HepG2 (cell line): ENCODE results near the gene LRRC45. TPM values are rescaled to one million over a fixed set of nuclear protein-coding genes. Genes with fewer than 3 reads are reported as not detected.
A peak's percentile ranks its signal among the peaks of the same experiment; 100 is the strongest.

ENCODE experiments used
- ATF1 ChIP-seq: IDR thresholded peaks from 2 replicates; pipeline ENCODE4 v1.6.1; 2016; ENCODE audit warnings: mild to moderate bottlenecking, control low read depth
- CHCHD3 ChIP-seq: sonication (generic); formaldehyde crosslinking; IDR thresholded peaks from 2 replicates; pipeline ENCODE4 v1.8.0; 2022; ENCODE audit warnings: mild to moderate bottlenecking, missing genetic modification reagents, moderate library complexity
- FOXC1 ChIP-seq: sonication (generic); formaldehyde crosslinking; IDR thresholded peaks from 2 replicates; pipeline ENCODE4 v1.8.0; 2022; ENCODE audit warnings: mild to moderate bottlenecking, missing genetic modification reagents, borderline replicate concordance
- HNF4G ChIP-seq, 2 experiments: sonication (generic) in 1 of 2; formaldehyde crosslinking in 1 of 2; IDR thresholded peaks; 2 replicates each; pipeline versions ENCODE4 v1.4.0 to v1.6.1; 2011 to 2020; ENCODE audit warnings: borderline replicate concordance in 2 of 2, low read depth in 2 of 2, mild to moderate bottlenecking in 2 of 2, low read length in 1 of 2, missing genetic modification reagents in 1 of 2, moderate library complexity in 1 of 2
- HOXA5 ChIP-seq: sonication (generic); formaldehyde crosslinking; IDR thresholded peaks from 2 replicates; pipeline ENCODE4 v1.4.0; 2020; ENCODE audit warnings: missing genetic modification reagents
- KLF13 ChIP-seq: sonication (generic); formaldehyde crosslinking; IDR thresholded peaks from 2 replicates; pipeline ENCODE4 v1.4.0; 2020; ENCODE audit warnings: mild to moderate bottlenecking, missing genetic modification reagents
- KLF16 ChIP-seq, 2 experiments: sonication (generic) in 1 of 2; formaldehyde crosslinking in 1 of 2; IDR thresholded peaks; 2 replicates each; pipeline versions ENCODE4 v1.6.1 to v1.8.0; 2016 to 2023; ENCODE audit warnings: missing genetic modification reagents in 2 of 2, missing compliant biosample characterization in 1 of 2
- MAFF ChIP-seq: IDR thresholded peaks from 2 replicates; pipeline ENCODE4 v1.6.1; 2011; ENCODE audit warnings: low read depth, low read length, improper control_type of control experiment
- MIER3 ChIP-seq: IDR thresholded peaks from 2 replicates; pipeline ENCODE4 v1.6.1; 2016; ENCODE audit warnings: missing compliant biosample characterization, borderline replicate concordance
- NFAT5 ChIP-seq: sonication (generic); formaldehyde crosslinking; IDR thresholded peaks from 2 replicates; pipeline ENCODE4 v1.4.0; 2020; ENCODE audit warnings: missing genetic modification reagents
- NFE2L1 ChIP-seq: sonication (generic); formaldehyde crosslinking; IDR thresholded peaks from 2 replicates; pipeline ENCODE4 v1.4.0; 2020; ENCODE audit warnings: missing genetic modification reagents, mild to moderate bottlenecking, borderline replicate concordance
- PHF5A ChIP-seq: IDR thresholded peaks from one replicate; pipeline ENCODE4 v1.6.1; 2018; ENCODE audit warnings: low read depth, missing genetic modification reagents; ENCODE audit not compliant: unreplicated experiment
- SMARCC2 ChIP-seq: fragments of 450-650 bp; IDR thresholded peaks from 2 replicates; pipeline ENCODE4 v1.6.1; 2017; ENCODE audit warnings: antibody characterized with exemption, mild to moderate bottlenecking
- SNAI1 ChIP-seq: sonication (generic); formaldehyde crosslinking; IDR thresholded peaks from 2 replicates; pipeline ENCODE4 v1.5.0; 2020; ENCODE audit warnings: mild to moderate bottlenecking, missing genetic modification reagents, borderline replicate concordance
- TCF7 ChIP-seq: sonication (generic); IDR thresholded peaks from 2 replicates; pipeline ENCODE4 v1.6.1; 2016; ENCODE audit warnings: antibody characterized with exemption, low read depth
- THYN1 ChIP-seq: sonication (generic); formaldehyde crosslinking; IDR thresholded peaks from 2 replicates; pipeline ENCODE4 v1.8.1; 2023; ENCODE audit warnings: low read depth, mild to moderate bottlenecking, moderate library complexity, missing genetic modification reagents, borderline replicate concordance
- ZFP36L1 ChIP-seq: sonication (generic); formaldehyde crosslinking; IDR thresholded peaks from 2 replicates; pipeline ENCODE4 v1.8.0; 2022; ENCODE audit warnings: mild to moderate bottlenecking, missing genetic modification reagents, moderate library complexity
- ZNF138 ChIP-seq: sonication (generic); formaldehyde crosslinking; IDR thresholded peaks from 2 replicates; pipeline ENCODE4 v1.5.0; 2020; ENCODE audit warnings: mild to moderate bottlenecking, low read depth, missing genetic modification reagents
- ZNF703 ChIP-seq: sonication (generic); formaldehyde crosslinking; IDR thresholded peaks from 2 replicates; pipeline ENCODE4 v1.5.1; 2020; ENCODE audit warnings: missing genetic modification reagents, mild to moderate bottlenecking, moderate library complexity, borderline replicate concordance
- polyA plus RNA-seq, 8 experiments: library from polyadenylated mRNA; depleted of rRNA in 3 of 8; stranded (reverse) in 7 of 8; unstranded in 1 of 8; fragments of >200 nt; fragmentation: Illumina TruSeq in 4 of 8; extraction: Trizol in 4 of 8; gene quantifications; 2 replicates each; pipeline versions ENCODE4 v1.2.1 to v1.2.3, GENCODE V29; 2011 to 2016; ENCODE audit warnings: low read depth in 4 of 8, missing spikeins in 1 of 8, mixed read lengths in 1 of 8; ENCODE audit not compliant: insufficient read depth in 1 of 8
- total RNA-seq, 5 experiments: library from RNA; depleted of rRNA; stranded (reverse); fragments of >200 nt; fragmentation: Illumina TruSeq; extraction: Trizol; gene quantifications; 2 replicates each; pipeline ENCODE4 v1.2.3, GENCODE V29; 2016; ENCODE audit warnings: low read depth in 1 of 5
- TF ChIP-seq, protein P1 (sequence below): sonication (generic); formaldehyde crosslinking; conservative IDR thresholded peaks from 2 replicates; pipeline ENCODE4 v1.8.1; 2023; ENCODE audit warnings: missing genetic modification reagents
- TF ChIP-seq, protein P2 (sequence below): sonication (generic); formaldehyde crosslinking; IDR thresholded peaks from 2 replicates; pipeline ENCODE4 v1.8.1; 2023; ENCODE audit warnings: mild to moderate bottlenecking, inconsistent platforms, moderate library complexity, missing genetic modification reagents, borderline replicate concordance
- TF ChIP-seq, protein P3 (sequence below): IDR thresholded peaks from 2 replicates; pipeline ENCODE4 v1.6.1; 2016; ENCODE audit warnings: missing genetic modification reagents, missing compliant biosample characterization

Gene LRRC45
- total and polyA plus RNA-seq, 2 of the 13 experiments (the other 11 are each of a cell fraction or from before 2014, with no cell fraction given): 11.6 to 48.1 TPM

DNA sequence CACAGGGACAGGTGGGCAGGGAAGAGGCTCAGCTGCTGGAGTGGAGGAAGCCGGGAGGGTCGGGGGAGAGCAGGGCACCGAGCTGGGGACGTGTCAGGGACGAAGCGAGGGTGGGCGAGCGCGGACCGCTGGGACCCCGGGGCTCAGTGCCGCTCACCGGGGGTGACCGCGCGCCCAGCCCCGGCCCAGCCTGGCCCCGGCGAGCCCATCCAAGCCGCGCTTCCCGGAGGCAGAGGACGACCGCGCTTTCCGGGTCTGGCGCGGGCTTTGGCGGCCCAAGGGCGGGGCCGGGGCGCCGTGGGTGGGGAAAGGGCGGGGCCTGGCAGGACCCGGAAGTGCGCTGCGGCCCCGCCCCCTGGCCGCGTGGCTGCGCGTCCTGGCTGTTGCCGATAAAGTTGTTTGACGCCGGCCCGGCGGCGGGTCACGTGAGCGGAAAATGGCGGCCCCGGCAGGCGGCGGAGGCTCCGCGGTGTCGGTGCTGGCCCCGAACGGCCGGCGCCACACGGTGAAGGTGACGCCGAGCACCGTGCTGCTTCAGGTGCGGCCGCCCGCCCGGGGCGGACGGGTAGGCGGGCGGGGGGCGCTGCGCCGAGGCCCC is 45.8 kb upstream of the LRRC45 start, which contains the start of gene ASPSCR1 (continued):
- TF ChIP-seq HOXA5 (peak; percentile 62), MIER3 (CRISPR knock-in tag) (peak; percentile 38; the same call in 1 of the 2 replicates), KLF16 (CRISPR knock-in tag; IDR thresholded peaks at IDR 0.05) (peak in 1 of 2 experiments; percentile 92; a peak in 2 of 4 replicates), ATF1 (no peak), MAFF (no peak), HNF4G (IDR thresholded peaks at IDR 0.05; ENCODE audit: borderline replicate concordance, low read depth, low read length) (no peak), HNF4G (CRISPR knock-in tag; IDR thresholded peaks at IDR 0.05; ENCODE audit: borderline replicate concordance, low read depth) (no peak), TCF7 (no peak), ZNF703 (no peak), ZFP36L1 (CRISPR knock-in tag) (no peak), NFAT5 (CRISPR knock-in tag) (peak; percentile 30), FOXC1 (CRISPR knock-in tag) (no peak), KLF13 (no peak; the same call in 1 of the 2 replicates), SMARCC2 (no peak), NFE2L1 (CRISPR knock-in tag) (no peak), ZNF138 (CRISPR knock-in tag) (peak; percentile 67; the same call in 1 of the 2 replicates), CHCHD3 (no peak), THYN1 (CRISPR knock-in tag) (peak; percentile 69; the same call in 1 of the 2 replicates), SNAI1 (CRISPR knock-in tag) (no peak), PHF5A (no peak)
- TF ChIP-seq, protein P1, sequence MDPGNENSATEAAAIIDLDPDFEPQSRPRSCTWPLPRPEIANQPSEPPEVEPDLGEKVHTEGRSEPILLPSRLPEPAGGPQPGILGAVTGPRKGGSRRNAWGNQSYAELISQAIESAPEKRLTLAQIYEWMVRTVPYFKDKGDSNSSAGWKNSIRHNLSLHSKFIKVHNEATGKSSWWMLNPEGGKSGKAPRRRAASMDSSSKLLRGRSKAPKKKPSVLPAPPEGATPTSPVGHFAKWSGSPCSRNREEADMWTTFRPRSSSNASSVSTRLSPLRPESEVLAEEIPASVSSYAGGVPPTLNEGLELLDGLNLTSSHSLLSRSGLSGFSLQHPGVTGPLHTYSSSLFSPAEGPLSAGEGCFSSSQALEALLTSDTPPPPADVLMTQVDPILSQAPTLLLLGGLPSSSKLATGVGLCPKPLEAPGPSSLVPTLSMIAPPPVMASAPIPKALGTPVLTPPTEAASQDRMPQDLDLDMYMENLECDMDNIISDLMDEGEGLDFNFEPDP (CRISPR knock-in tag): no peak
- TF ChIP-seq, protein P2, sequence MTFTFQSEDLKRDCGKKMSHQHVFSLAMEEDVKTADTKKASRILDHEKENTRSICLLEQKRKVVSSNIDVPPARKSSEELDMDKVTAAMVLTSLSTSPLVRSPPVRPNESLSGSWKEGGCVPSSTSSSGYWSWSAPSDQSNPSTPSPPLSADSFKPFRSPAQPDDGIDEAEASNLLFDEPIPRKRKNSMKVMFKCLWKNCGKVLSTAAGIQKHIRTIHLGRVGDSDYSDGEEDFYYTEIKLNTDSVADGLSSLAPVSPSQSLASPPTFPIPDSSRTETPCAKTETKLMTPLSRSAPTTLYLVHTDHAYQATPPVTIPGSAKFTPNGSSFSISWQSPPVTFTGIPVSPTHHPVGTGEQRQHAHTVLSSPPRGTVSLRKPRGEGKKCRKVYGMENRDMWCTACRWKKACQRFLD: no peak
- TF ChIP-seq, protein P3, sequence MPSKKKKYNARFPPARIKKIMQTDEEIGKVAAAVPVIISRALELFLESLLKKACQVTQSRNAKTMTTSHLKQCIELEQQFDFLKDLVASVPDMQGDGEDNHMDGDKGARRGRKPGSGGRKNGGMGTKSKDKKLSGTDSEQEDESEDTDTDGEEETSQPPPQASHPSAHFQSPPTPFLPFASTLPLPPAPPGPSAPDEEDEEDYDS (CRISPR knock-in tag): peak; percentile 46; the same call in 1 of the 2 replicates
